Liver (tissue), 9 donors: ENCODE data around the gene RALGPS1. TPM values are rescaled to one million over a fixed set of nuclear protein-coding genes. Genes with fewer than 3 reads are reported as not detected.

Source experiments
- DNase-seq: peaks from one replicate; pipeline ENCODE4 v3.0.0-alpha.2; 2017; ENCODE audit warnings: low spot score
- H3K27ac ChIP-seq, 2 donors: one replicate each; pipeline ENCODE4 v1.7.0; 2013; ENCODE audit warnings: inconsistent platforms in 2 of 2, low read length in 2 of 2, control low read depth in 1 of 2, low read depth in 1 of 2, mild to moderate bottlenecking in 1 of 2
- H3K27me3 ChIP-seq, 4 donors: one replicate each; pipeline versions ENCODE4 v1.6.1 to v1.7.0; 2013; ENCODE audit warnings: low read length in 3 of 4, inconsistent platforms in 1 of 4, mild to moderate bottlenecking in 1 of 4, moderate library complexity in 1 of 4; ENCODE audit not compliant: control insufficient read depth in 4 of 4, insufficient read depth in 4 of 4
- H3K36me3 ChIP-seq, 4 donors: one replicate each; pipeline versions ENCODE4 v1.6.1 to v1.7.0; 2013; ENCODE audit warnings: low read length in 3 of 4, mild to moderate bottlenecking in 3 of 4, low read depth in 1 of 4, moderate library complexity in 1 of 4; ENCODE audit not compliant: control insufficient read depth in 4 of 4, insufficient read depth in 3 of 4
- H3K4me1 ChIP-seq, 4 donors: one replicate each; pipeline versions ENCODE4 v1.6.1 to v1.7.0; 2013; ENCODE audit warnings: low read length in 3 of 4, mild to moderate bottlenecking in 3 of 4, moderate library complexity in 1 of 4; ENCODE audit not compliant: control insufficient read depth in 4 of 4, insufficient read depth in 4 of 4
- H3K4me3 ChIP-seq, 3 donors: one replicate each; pipeline versions ENCODE4 v1.6.1 to v1.7.0; 2013; ENCODE audit warnings: low read length in 3 of 3, control low read depth in 1 of 3, low read depth in 1 of 3, mild to moderate bottlenecking in 1 of 3
- H3K9ac ChIP-seq, 2 donors: one replicate each; pipeline ENCODE4 v1.7.0; 2013; ENCODE audit warnings: low read length in 2 of 2, mild to moderate bottlenecking in 2 of 2, moderate library complexity in 2 of 2, control low read depth in 1 of 2, low read depth in 1 of 2
- H3K9me3 ChIP-seq, 4 donors: one replicate each; pipeline versions ENCODE4 v1.6.1 to v1.7.0; 2013; ENCODE audit warnings: low read length in 3 of 4; ENCODE audit not compliant: control insufficient read depth in 4 of 4
- CTCF ChIP-seq: fragments of 150-350 bp; IDR thresholded peaks from 2 replicates; pipeline ENCODE4 v1.5.1; 2017; ENCODE audit warnings: improper control_type of control experiment, low read depth, low read length; ENCODE audit not compliant: missing input control
- EGR1 ChIP-seq, 2 donors: IDR thresholded peaks; 2 replicates each; pipeline ENCODE4 v1.6.1; 2016 to 2018; ENCODE audit warnings: antibody characterized with exemption in 2 of 2, low read depth in 2 of 2
- FOXA1 ChIP-seq: IDR thresholded peaks from 2 replicates; pipeline ENCODE4 v1.6.1; 2016; ENCODE audit warnings: antibody characterized with exemption
- FOXA2 ChIP-seq: IDR thresholded peaks from 2 replicates; pipeline ENCODE4 v1.6.1; 2016; ENCODE audit warnings: antibody characterized with exemption
- HNF4G ChIP-seq: IDR thresholded peaks from 2 replicates; pipeline ENCODE4 v1.6.1; 2016; ENCODE audit warnings: antibody characterized with exemption
- JUND ChIP-seq, 2 donors: IDR thresholded peaks; 2 replicates each; pipeline ENCODE4 v1.6.1; 2016; ENCODE audit warnings: antibody characterized with exemption in 2 of 2
- MAX ChIP-seq: IDR thresholded peaks from 2 replicates; pipeline ENCODE4 v1.6.1; 2016; ENCODE audit warnings: antibody characterized with exemption
- RAD21 ChIP-seq, 2 donors: IDR thresholded peaks; 2 replicates each; pipeline ENCODE4 v1.6.1; 2016; ENCODE audit warnings: antibody characterized with exemption in 2 of 2, mild to moderate bottlenecking in 2 of 2
- REST ChIP-seq: IDR thresholded peaks from 2 replicates; pipeline ENCODE4 v1.6.1; 2016; ENCODE audit warnings: antibody characterized with exemption, mild to moderate bottlenecking
- SP1 ChIP-seq: IDR thresholded peaks from 2 replicates; pipeline ENCODE4 v1.6.1; 2018; ENCODE audit warnings: antibody characterized with exemption, mild to moderate bottlenecking
- YY1 ChIP-seq: IDR thresholded peaks from 2 replicates; pipeline ENCODE4 v1.6.1; 2016; ENCODE audit warnings: antibody characterized with exemption, mild to moderate bottlenecking
- ZBTB33 ChIP-seq: IDR thresholded peaks from 2 replicates; pipeline ENCODE4 v1.6.1; 2016; ENCODE audit warnings: antibody characterized with exemption
- WGBS: extraction: QIAGEN DNeasy Blood & Tissue Kit; methylation state at CpG from one replicate; pipeline ENCODE4 v1.1.7; 2013; 5-methylcytosine and 5-hydroxymethylcytosine counted together
- polyA plus RNA-seq, 2 donors: library from polyadenylated mRNA; stranded (reverse) in 1 of 2; unstranded in 1 of 2; fragments of 200-250 nt in 1 of 2; fragments of >200 nt in 1 of 2; fragmentation: Nextera tagmentation in 1 of 2; extraction: Ambion mirVana in 1 of 2; gene quantifications; one replicate each; pipeline versions ENCODE4 v1.2.1 to v1.2.3, GENCODE V29; 2013 to 2015
- total RNA-seq, 2 donors: library from RNA; depleted of rRNA; stranded (reverse); fragments of >200 nt; gene quantifications; one replicate each; pipeline ENCODE4 v1.2.3, GENCODE V29; 2014
- donor health status: healthy.
- donor health status: healthy.
- donor health status: healthy.
- donor health status: healthy.
- donor health status: healthy.

RALGPS1 gene
- total and polyA plus RNA-seq, 4 donors, result 1.4 to 2.7 (median 2.0) TPM

GRCh38 chr9:127118597-127119319 lies 204.2 kb downstream of the RALGPS1 start:
- H3K9me3 ChIP-seq, result no peaks in the 10 kb centered on the region
- H3K4me1 ChIP-seq, result peaks cover 3 to 24% (median 10%) of the 10 kb centered on the region in 4 donors
- 89% methylated on average over 8 of the region's 8 CpGs for WGBS
- TF ChIP-seq ZBTB33 (no peak), JUND (IDR thresholded peaks at IDR 0.05) (no peak), RAD21 (IDR thresholded peaks at IDR 0.05) (no peak), YY1 (no peak)
- H3K27me3 ChIP-seq, result no peaks in the 10 kb centered on the region
- no peaks in the 10 kb centered on the region for H3K36me3 ChIP-seq
- H3K4me3 ChIP-seq, result no peak overlapping the region
- H3K27ac ChIP-seq, result no peak overlapping the region
- H3K9ac ChIP-seq, result no peak overlapping the region
- no peak for DNase-seq

- Histone ChIP-seq H3K4me1 (peaks cover 3 to 24% (median 10%) of the 10 kb centered on the region in 4 donors), H3K9me3 (no peaks in the 10 kb centered on the region), H3K36me3 (no peaks in the 10 kb centered on the region), H3K27me3 (no peaks in the 10 kb centered on the region), H3K4me3 (no peak overlapping the region), H3K27ac (no peak overlapping the region), H3K9ac (no peak overlapping the region)
- 93% methylated on average over 4 of the region's 4 CpGs for WGBS
- TF ChIP-seq JUND (IDR thresholded peaks at IDR 0.05) (no peak), ZBTB33 (no peak), RAD21 (IDR thresholded peaks at IDR 0.05) (no peak), YY1 (no peak), SP1 (no peak), FOXA1 (no peak), FOXA2 (no peak), MAX (no peak), REST (no peak), HNF4G (no peak), CTCF (no peak), EGR1 (IDR thresholded peaks at IDR 0.05; ENCODE audit: low read depth in 2 of 2) (no peak)
- DNase-seq, result no peak
Observed at GRCh38 chr9:127119320-127119709, 204.7 kb downstream of the RALGPS1 start.
